Hindlimb muscle (tissue), 1 donor: ENCODE data around the gene PTPN5. TPM values are rescaled to one million over a fixed set of nuclear protein-coding genes. Genes with fewer than 3 reads are reported as not detected.
A peak's percentile ranks its signal among the peaks of the same experiment; 100 is the strongest.
"Not testable (repeated sequence)": the region's sequence is repeated elsewhere in the genome, so short reads cannot be mapped to it uniquely, and the experiment has no call there.

ENCODE experiments used
- DNase-seq: peaks from one replicate; pipeline ENCODE4 v3.0.0-alpha.2; 2013
- polyA plus RNA-seq: library from polyadenylated mRNA; unstranded; fragments of 120-200 nt; gene quantifications from one replicate; pipeline ENCODE4 v1.2.1, GENCODE V29; 2013; ENCODE audit not compliant: insufficient read length

Gene PTPN5
- polyA plus RNA-seq, 1 donor = 0.34 TPM

DNA sequence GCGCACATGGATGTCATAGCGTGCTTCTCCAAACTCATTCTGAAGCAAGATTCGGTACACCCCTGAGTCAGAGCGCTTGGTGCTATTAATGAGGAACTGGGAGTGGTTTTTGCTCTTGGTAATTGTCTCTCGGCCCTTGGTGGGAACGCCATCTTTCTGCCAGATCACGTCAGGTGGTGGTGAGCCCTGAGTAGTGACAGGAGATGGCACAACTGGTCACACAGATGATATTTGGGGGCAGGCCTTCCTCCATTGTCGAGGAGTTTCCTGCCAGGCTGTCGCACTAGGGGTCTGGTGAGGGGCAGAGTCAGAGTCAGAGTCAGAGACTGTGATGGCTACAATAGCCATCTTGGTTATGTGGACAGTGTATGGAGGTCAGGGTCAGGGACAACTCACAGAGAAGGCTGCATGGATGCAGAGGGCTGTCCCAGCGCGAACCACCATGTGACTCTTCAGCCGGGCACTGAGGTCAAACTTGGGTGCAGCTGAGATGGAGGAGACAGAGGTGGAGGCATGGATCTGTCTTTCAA lies 83.7 kb downstream of the PTPN5 start:
- DNase-seq = no peak

GRCh38 chr11:18706330-18707243 lies 85.0 kb downstream of the PTPN5 start:
- peak; percentile 78 for DNase-seq

GRCh38 chr11:18705651-18706281 lies 85.8 kb downstream of the PTPN5 start:
- peak; percentile 46 for DNase-seq

GRCh38 chr11:18704698-18705097 lies 86.9 kb downstream of the PTPN5 start:
- no peak for DNase-seq

DNA sequence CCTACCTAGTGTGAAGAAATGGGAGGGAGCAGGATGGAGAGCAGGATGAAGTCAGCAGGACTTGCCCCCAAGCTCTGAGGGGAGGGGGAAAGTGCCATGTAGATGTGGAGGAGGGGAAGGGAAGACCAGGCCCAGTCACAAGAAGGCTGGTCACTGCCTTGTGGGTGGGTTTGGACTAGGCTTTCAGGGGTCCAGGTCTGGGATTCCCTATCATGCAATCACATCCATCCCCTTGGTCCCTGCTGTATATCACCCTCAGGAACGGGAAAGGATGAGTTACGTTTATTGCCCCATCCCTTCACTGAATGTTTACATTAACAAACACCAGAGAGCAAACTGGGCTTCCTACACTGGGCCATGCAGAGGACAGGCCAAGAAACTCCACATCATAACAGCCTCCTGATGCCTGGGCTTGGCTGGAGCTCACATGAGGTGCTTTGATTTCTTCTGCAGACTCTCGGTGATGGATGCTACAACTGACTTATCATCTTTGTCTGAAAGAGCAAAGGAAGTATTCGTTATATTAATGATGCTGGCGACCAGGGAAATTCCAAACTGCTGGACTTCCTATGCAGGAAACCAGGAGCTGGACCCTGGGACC lies 87.5 kb downstream of the PTPN5 start:
- no peak for DNase-seq

- no peak for DNase-seq
Observed at GRCh38 chr11:18703001-18703763, 88.4 kb downstream of the PTPN5 start.

DNA sequence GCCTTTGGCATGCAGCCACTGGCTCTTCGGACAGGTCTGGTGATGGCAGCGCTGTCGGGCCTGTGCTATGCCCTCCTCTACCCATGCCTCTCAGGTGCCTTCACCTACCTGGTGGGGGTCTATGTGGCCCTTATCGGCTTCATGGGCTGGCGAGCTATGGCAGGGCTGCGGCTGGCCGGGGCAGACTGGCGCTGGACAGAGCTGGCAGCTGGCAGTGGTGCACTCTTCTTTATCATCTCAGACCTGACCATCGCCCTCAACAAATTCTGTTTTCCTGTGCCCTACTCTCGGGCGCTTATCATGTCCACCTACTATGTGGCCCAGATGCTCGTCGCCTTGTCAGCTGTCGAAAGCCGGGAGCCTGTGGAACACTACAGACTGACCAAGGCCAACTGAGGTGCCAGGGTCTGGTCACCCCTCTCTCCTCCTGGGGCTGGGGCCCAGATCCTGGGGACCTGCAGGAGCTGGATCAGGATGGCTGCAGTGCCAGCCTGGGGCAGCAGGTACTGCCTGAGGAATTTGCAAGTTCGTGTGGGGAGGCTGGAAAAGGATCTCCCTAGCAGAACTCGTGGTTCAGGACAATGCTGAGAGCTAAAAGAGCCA lies 89.9 kb downstream of the PTPN5 start:
- no peak for DNase-seq

- no peak for DNase-seq
Observed at GRCh38 chr11:18700872-18701271, 90.7 kb downstream of the PTPN5 start.

DNA sequence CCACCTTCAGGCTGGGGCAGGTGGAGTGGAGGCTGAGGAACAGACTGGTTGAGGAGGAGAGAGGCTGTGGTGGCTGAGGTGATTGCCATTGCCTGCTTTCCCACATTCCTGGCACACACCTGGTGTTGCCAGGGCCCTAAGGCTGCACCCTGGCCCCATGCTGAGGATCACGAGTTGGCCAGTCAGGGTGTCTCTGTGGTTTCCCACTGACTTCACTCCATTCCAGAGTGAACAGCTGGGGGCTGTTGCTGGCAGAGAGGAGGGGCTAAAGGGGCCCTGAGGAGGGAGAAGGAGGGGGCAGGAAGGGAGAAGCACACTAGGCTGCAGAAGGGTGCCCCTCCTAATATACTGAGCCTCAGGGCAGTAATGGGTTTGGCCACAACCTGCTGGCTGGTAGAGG lies 91.2 kb downstream of the PTPN5 start:
- DNase-seq = no peak

GRCh38 chr11:18699848-18700261 lies 91.7 kb downstream of the PTPN5 start:
- DNase-seq = peak; percentile 32

- DNase-seq = no peak
Observed at GRCh38 chr11:18699269-18699596, 92.4 kb downstream of the PTPN5 start.

- peak; percentile 88 for DNase-seq
Observed at GRCh38 chr11:18698341-18699268, 93.0 kb downstream of the PTPN5 start, which contains the start of gene TMEM86A. TMEM86A (plus strand) TSS chr11:18698779; CDS start chr11:18698887, 108 bp downstream.

- no peak for DNase-seq
Observed at GRCh38 chr11:18697576-18697975, 94.0 kb downstream of the PTPN5 start.

DNA sequence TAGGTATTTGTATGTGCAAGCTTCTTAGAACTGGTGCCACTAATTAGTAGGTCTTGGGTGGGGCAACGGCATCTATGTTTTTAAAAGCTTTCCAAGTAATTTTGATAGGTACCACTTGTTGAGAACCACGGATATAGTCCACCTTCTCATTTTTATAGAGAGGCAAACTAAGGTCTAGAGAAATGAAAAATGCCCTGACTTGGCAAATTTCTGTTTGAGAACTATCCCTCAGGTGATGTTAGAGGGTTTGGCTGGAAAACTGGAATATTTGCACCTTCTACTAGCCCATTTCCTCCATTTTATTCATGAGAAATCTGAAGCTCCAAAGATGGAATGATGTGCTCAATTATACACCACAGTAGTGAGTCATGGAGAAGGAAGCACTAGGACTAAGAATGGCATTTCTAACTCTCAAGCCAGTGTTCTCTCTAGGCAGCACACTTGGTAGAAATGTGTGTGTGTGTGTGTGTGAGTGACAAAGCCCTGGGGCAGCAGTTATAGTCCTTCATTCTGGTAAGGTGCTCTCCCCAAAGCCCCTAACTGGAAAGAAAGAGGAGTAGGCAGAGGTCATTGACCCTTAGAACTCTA lies 94.9 kb downstream of the PTPN5 start:
- no peak for DNase-seq

DNA sequence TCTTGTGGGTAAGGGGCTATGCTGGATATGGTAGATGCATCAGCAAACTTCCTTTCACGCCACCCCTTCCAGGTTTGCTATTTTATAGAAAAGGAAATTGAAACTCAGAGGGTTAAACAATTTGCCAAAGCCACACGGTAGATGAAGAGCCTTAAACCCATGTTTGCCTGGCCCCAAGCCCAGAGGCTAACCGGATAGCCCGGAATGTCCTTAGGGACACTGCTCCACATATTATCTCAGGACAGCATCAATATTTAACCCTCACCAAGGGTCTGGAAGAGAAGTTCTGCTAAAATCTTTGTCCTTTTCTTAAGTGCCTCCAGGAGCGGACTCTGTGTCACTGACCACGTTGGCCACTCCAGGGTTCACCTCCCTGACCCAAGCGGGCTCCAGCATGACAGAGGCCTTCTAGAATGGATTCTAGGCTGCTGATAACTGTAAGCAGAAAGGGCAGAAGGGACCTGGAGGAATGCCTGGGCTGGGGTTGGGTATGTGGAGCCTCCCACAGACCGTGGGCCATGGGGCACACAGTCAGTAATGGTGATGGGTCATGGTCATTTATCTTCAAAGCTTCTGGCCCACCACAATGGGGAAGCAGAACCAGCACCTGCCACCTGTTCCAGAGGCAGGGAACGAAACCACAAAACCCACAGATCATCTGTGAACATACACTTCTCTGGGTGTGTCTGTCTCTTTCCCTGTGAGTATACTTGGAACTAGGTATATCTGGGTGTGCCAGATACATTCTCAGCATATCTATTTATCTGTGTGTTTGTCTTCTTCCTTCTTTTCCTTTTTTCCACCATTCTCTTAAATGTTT lies 98.4 kb downstream of the PTPN5 start:
- DNase-seq = no peak

- not testable (repeated sequence) for DNase-seq
Observed at GRCh38 chr11:18691467-18692140, 100.0 kb downstream of the PTPN5 start.

DNA sequence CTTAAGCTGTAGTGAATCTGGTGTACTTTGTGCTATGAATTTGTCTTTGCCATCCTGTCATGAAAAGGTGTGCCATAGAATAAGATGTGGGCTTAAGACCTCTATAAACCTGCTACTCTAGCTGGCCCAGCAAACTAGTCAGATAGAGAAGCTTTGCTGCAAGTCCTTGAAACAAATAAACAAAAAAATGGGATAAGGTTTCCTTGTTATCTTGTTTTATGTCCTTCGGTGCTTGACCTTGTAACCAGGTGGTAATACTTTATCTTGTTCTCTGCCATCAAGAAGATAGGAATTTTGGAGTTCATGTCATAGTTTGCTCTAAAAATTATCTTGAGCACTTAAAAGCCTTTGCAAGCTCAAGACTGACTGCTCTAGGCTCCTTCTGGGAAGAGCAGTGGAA lies 107.3 kb downstream of the PTPN5 start:
- no peak for DNase-seq

DNA sequence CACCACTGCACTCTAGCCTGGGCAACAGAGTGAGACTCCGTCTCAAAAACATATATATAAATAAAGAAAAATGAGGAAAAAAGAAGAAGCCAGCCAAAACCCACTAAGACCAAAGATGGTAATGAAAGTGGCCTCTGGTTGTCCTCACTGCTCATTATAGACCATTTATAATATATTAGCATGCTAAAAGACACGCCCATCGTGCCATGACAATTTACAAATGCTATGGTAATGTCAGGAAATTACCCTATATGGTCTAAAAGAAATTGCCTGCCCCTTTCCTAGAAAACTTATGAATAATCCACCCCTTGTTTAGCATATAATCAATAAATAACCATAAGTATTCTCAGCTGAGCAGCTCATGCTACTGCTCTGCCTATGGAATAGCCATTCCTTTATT lies 109.1 kb downstream of the PTPN5 start:
- DNase-seq = no peak

- not testable (repeated sequence) for DNase-seq
Observed at GRCh38 chr11:18681949-18682348, 109.6 kb downstream of the PTPN5 start.
